AG10803 (cell line): ENCODE measurements around the gene RCSD1.
A peak's percentile ranks its signal among the peaks of the same experiment; 100 is the strongest.

Experiments
- DNase-seq: peaks from one replicate; pipeline ENCODE4 v3.0.0; 2010; ENCODE audit warnings: low read depth
- H3K4me3 ChIP-seq: 2 replicates; pipeline ENCODE4 v1.5.1; 2011; ENCODE audit warnings: mild to moderate bottlenecking, low read length, control low read depth
- CTCF ChIP-seq: conservative IDR thresholded peaks from 2 replicates; pipeline ENCODE4 v1.5.1; 2011; ENCODE audit warnings: mild to moderate bottlenecking, low read length, control low read depth, inconsistent platforms

RCSD1 gene

GRCh38 chr1:167627865-167628641 is 2.0 kb upstream of the RCSD1 start:
- H3K4me3 ChIP-seq = no peak overlapping the region
- DNase-seq = no peak
- no peak for TF ChIP-seq CTCF

GRCh38 chr1:167628741-167629515 is 1.1 kb upstream of the RCSD1 start:
- TF ChIP-seq CTCF = no peak
- no peak for DNase-seq
- no peak overlapping the region for H3K4me3 ChIP-seq

- H3K4me3 ChIP-seq = peak overlapping the region; percentile 52
- TF ChIP-seq CTCF = no peak
- no peak for DNase-seq
These were observed 745 bp downstream of the RCSD1 start for GRCh38 chr1:167630568-167631385.

GRCh38 chr1:167631386-167631935 is 1.4 kb downstream of the RCSD1 start:
- no peak for TF ChIP-seq CTCF
- no peak for DNase-seq
- no peak overlapping the region for H3K4me3 ChIP-seq

- no peak overlapping the region for H3K4me3 ChIP-seq
- TF ChIP-seq CTCF = no peak
- no peak for DNase-seq
These were observed 2.0 kb downstream of the RCSD1 start for GRCh38 chr1:167631936-167632614.

- DNase-seq = no peak
- TF ChIP-seq CTCF = no peak
- no peak overlapping the region for H3K4me3 ChIP-seq
These were observed 3.4 kb downstream of the RCSD1 start for GRCh38 chr1:167633258-167633944.
